HCT116 (cell line): ENCODE measurements around the gene ANKRD63. TPM values are rescaled to one million over a fixed set of nuclear protein-coding genes. Genes with fewer than 3 reads are reported as not detected.

Experiments
- ATAC-seq: fragments of 200-7000 bp; cut with Tn5 transposase; 2 replicates; pipeline ENCODE4 v1.9.1; 2020; ENCODE audit warnings: mild to moderate bottlenecking, moderate library complexity
- BruUV-seq: library from RNA; stranded (reverse); fragments of 400-500 nt; replicated peaks from 2 replicates; lab custom pipeline; 2021; lab: Mats Ljungman, UMichigan
- CTCF ChIA-PET: fragments of 300-600 bp; sonication (Branson Sonifier 250); formaldehyde crosslinking; loops from one replicate; lab custom pipeline; 2021; ENCODE audit warnings: antibody characterized with exemption; lab: Charles Lee
- POLR2A ChIA-PET: fragments of 300-600, 350-600 bp; sonication (Branson Sonifier 250); formaldehyde crosslinking; loops from one replicate; lab custom pipeline; 2021; ENCODE audit warnings: antibody characterized with exemption; lab: Charles Lee
- RAD21 ChIA-PET, 2 experiments: fragments of 300-600 bp; sonication (Branson Sonifier 250); formaldehyde crosslinking; loops; one replicate each; lab custom pipeline; 2023; ENCODE audit warnings: low total read pairs in 2 of 2; ENCODE audit not compliant: uncharacterized antibody in 2 of 2, unreplicated experiment in 2 of 2, low non-redundant PET in 1 of 2; lab: Charles Lee
- DNase-seq: peaks from one replicate; pipeline ENCODE4 v3.0.0-alpha.2; 2010; ENCODE audit warnings: low read depth, low spot score
- H2AFZ ChIP-seq: fragments of 200-600 bp; shearing (Covaris generic), sonication (generic); 2 replicates; pipeline ENCODE4 v1.6.1; 2017; ENCODE audit warnings: low read depth, mixed run types, mixed read lengths, antibody characterized with exemption, low read length; ENCODE audit not compliant: poor library complexity, severe bottlenecking
- H3K27ac ChIP-seq: 2 replicates; pipeline ENCODE4 v1.5.1; 2012; ENCODE audit warnings: low read depth, low read length
- H3K27me3 ChIP-seq: fragments of 200-600 bp; sonication (generic); 2 replicates; pipeline ENCODE4 v1.6.1; 2016; ENCODE audit warnings: mixed run types, low read length, mixed read lengths; ENCODE audit not compliant: insufficient read depth
- H3K36me3 ChIP-seq, 2 experiments: fragments of 200-500 bp in 1 of 2; fragments of 200-600 bp in 1 of 2; sonication (Bioruptor generic) in 1 of 2; sonication (generic) in 1 of 2; 2 replicates each; pipeline versions ENCODE4 v1.5.1 to v1.6.1; 2014 to 2016; ENCODE audit warnings: low read length in 2 of 2, inconsistent platforms in 1 of 2, mixed read lengths in 1 of 2, mixed run types in 1 of 2; ENCODE audit not compliant: insufficient read depth in 2 of 2, control insufficient read depth in 1 of 2
- H3K4me1 ChIP-seq, 2 experiments: fragments of 200-600 bp in 1 of 2; sonication (generic) in 1 of 2; 2 replicates each; pipeline versions ENCODE4 v1.5.1 to v1.6.1; 2012 to 2017; ENCODE audit warnings: low read length in 2 of 2, inconsistent platforms in 1 of 2, mild to moderate bottlenecking in 1 of 2, mixed read lengths in 1 of 2, mixed run types in 1 of 2, moderate library complexity in 1 of 2; ENCODE audit not compliant: insufficient read depth in 2 of 2, control insufficient read depth in 1 of 2
- H3K4me2 ChIP-seq: fragments of 200-600 bp; sonication (generic); 2 replicates; pipeline ENCODE4 v1.6.1; 2017; ENCODE audit warnings: mixed run types, low read length, mixed read lengths
- H3K4me3 ChIP-seq, 2 experiments: fragments of 200-600 bp in 1 of 2; sonication (generic) in 1 of 2; replicated peaks in 1 of 2; 2 replicates each; pipeline ENCODE4 v1.5.1; 2011 to 2016; ENCODE audit warnings: low read length in 2 of 2, control low read depth in 1 of 2, low read depth in 1 of 2, mild to moderate bottlenecking in 1 of 2, mixed read lengths in 1 of 2, mixed run types in 1 of 2
- H3K79me2 ChIP-seq: fragments of 200-600 bp; sonication (generic); 2 replicates; pipeline ENCODE4 v1.6.1; 2017; ENCODE audit warnings: mild to moderate bottlenecking, mixed run types, low read length, moderate library complexity, mixed read lengths; ENCODE audit not compliant: insufficient read depth
- H3K9ac ChIP-seq: fragments of 200-600 bp; sonication (generic); 2 replicates; pipeline ENCODE4 v1.6.1; 2016; ENCODE audit warnings: low read length, mixed read lengths
- H3K9me2 ChIP-seq: fragments of 200-600 bp; sonication (generic), shearing (Covaris generic); 2 replicates; pipeline ENCODE4 v1.6.1; 2017; ENCODE audit warnings: mixed run types, mild to moderate bottlenecking, moderate library complexity; ENCODE audit not compliant: insufficient read depth
- H3K9me3 ChIP-seq, 2 experiments: fragments of 200-500 bp in 1 of 2; fragments of 200-600 bp in 1 of 2; sonication (Bioruptor generic) in 1 of 2; sonication (generic) in 1 of 2; 2 replicates each; pipeline ENCODE4 v1.6.1; 2014 to 2017; ENCODE audit warnings: low read length in 2 of 2, mixed read lengths in 2 of 2, inconsistent platforms in 1 of 2, low read depth in 1 of 2, mild to moderate bottlenecking in 1 of 2, mixed run types in 1 of 2, moderate library complexity in 1 of 2; ENCODE audit not compliant: control insufficient read depth in 1 of 2, insufficient read depth in 1 of 2
- H4K20me1 ChIP-seq: fragments of 200-600 bp; sonication (generic), shearing (Covaris generic); 2 replicates; pipeline ENCODE4 v1.6.1; 2017; ENCODE audit warnings: mixed run types, mild to moderate bottlenecking, moderate library complexity; ENCODE audit not compliant: insufficient read depth
- EGR1 ChIP-seq: IDR thresholded peaks from 2 replicates; pipeline ENCODE4 v1.6.1; 2012; ENCODE audit warnings: low read depth
- EZH2 ChIP-seq: fragments of 200-600 bp; sonication (generic); IDR thresholded peaks from 2 replicates; pipeline ENCODE4 v1.6.1; 2017; ENCODE audit warnings: antibody characterized with exemption, mixed run types
- EZH2phosphoT487 ChIP-seq: fragments of 200-600 bp; IDR thresholded peaks from 2 replicates; pipeline ENCODE4 v1.6.1; 2018; ENCODE audit warnings: antibody characterized with exemption, borderline replicate concordance
- JUND ChIP-seq: IDR thresholded peaks from 2 replicates; pipeline ENCODE4 v1.6.1; 2012
- MAX ChIP-seq: IDR thresholded peaks from 2 replicates; pipeline ENCODE4 v1.6.1; 2012
- POLR2A ChIP-seq: IDR thresholded peaks from 2 replicates; pipeline ENCODE4 v1.7.0; 2011; ENCODE audit warnings: borderline replicate concordance; ENCODE audit not compliant: insufficient read depth, insufficient read length; ENCODE audit errors: extremely low read depth
- POLR2AphosphoS5 ChIP-seq: IDR thresholded peaks from 2 replicates; pipeline ENCODE4 v1.6.1; 2011; ENCODE audit warnings: mild to moderate bottlenecking, low read depth, low read length, moderate library complexity
- SRF ChIP-seq: IDR thresholded peaks from 2 replicates; pipeline ENCODE4 v1.6.1; 2012; ENCODE audit warnings: low read depth
- TCF7L2 ChIP-seq: IDR thresholded peaks from 2 replicates; pipeline ENCODE4 v1.7.0; 2011; ENCODE audit warnings: borderline replicate concordance, inconsistent platforms; ENCODE audit not compliant: insufficient read depth, insufficient read length; ENCODE audit errors: extremely low read depth
- intact Hi-C: fragments of 100-400 bp; cut with micrococcal nuclease; formaldehyde crosslinking; loops from 2 replicates; pipeline ENCODE4 v1.10.0; 2022
- total RNA-seq: library from RNA; stranded (reverse); gene quantifications from one replicate; pipeline ENCODE4 v1.2.1, GENCODE V29; 2021; ENCODE audit not compliant: unreplicated experiment

The ANKRD63 gene
- total RNA-seq, 1 experiment from 2014 or later, result 0.89 TPM

GRCh38 chr15:40286794-40287193, 3.9 kb upstream of the ANKRD63 start:
- H3K9me3 ChIP-seq, result no peaks in the 10 kb centered on the region
- RAD21 ChIA-PET, result no interaction called here

GRCh38 chr15:40286061-40286532, 3.2 kb upstream of the ANKRD63 start:
- Histone ChIP-seq H3K9me2 (no peaks in the 10 kb centered on the region), H3K79me2 (no peaks in the 10 kb centered on the region), H3K9ac (peak overlapping the region; percentile 44), H3K4me2 (peak overlapping the region; percentile 74), H4K20me1 (no peaks in the 10 kb centered on the region), H3K9me3 (no peaks in the 10 kb centered on the region), H3K36me3 (no peaks in the 10 kb centered on the region), H3K4me1 (peaks cover 55 to 74% of the 10 kb centered on the region in 2 experiments), H3K27me3 (no peaks in the 10 kb centered on the region), H2AFZ (no peak overlapping the region), H3K4me3 (no peak overlapping the region), H3K27ac (no peak overlapping the region)
- BruUV-seq, result no TSS peak
- DNase-seq (no peak), ATAC-seq (no peak)
- intact Hi-C loops, result no loop called here
- RAD21 ChIA-PET, result no interaction called here
- CTCF ChIA-PET, result interaction anchor here (0.8 to 2.0 kb wide), 7 partner anchors 11 to 241 kb away, joined by 3 to 11 read pairs (median 5); no protein-coding TSS in a partner anchor
- TF ChIP-seq MAX, result peak; percentile 39; the same call in 1 of the 2 replicates
- no peak for TF ChIP-seq TCF7L2
- POLR2A ChIA-PET, result no interaction called here

More at GRCh38 chr15:40286794-40287193, 3.9 kb upstream of the ANKRD63 start:
- intact Hi-C loops, result no loop called here
- H3K27ac ChIP-seq, result no peak overlapping the region
- no TSS peak for BruUV-seq
- H3K9ac ChIP-seq, result no peak overlapping the region
- ATAC-seq (no peak), DNase-seq (no peak)
- no peaks in the 10 kb centered on the region for H4K20me1 ChIP-seq
- peaks cover 59 to 81% of the 10 kb centered on the region in 2 experiments for H3K4me1 ChIP-seq
- no peak for TF ChIP-seq EZH2
- TF ChIP-seq POLR2A, result no peak
- TF ChIP-seq SRF, result no peak
- no peak for TF ChIP-seq EZH2phosphoT487
- TF ChIP-seq POLR2AphosphoS5, result no peak
- no peak for TF ChIP-seq EGR1
- TF ChIP-seq JUND, result no peak
- peak overlapping the region; percentile 74; the same call in 1 of the 2 replicates for H3K4me2 ChIP-seq
- H3K79me2 ChIP-seq, result no peaks in the 10 kb centered on the region
- H3K27me3 ChIP-seq, result no peaks in the 10 kb centered on the region
- ChIA-PET POLR2A (interaction anchor here (0.7 kb wide), 1 partner anchor 18 kb away, joined by 3 read pairs; no protein-coding TSS in a partner anchor), CTCF (interaction anchor here (1.6 kb wide), 1 partner anchor 70 kb away, joined by 5 read pairs; no protein-coding TSS in a partner anchor)
- H3K4me3 ChIP-seq, result no peak overlapping the region
- H3K9me2 ChIP-seq, result no peaks in the 10 kb centered on the region
- no peaks in the 10 kb centered on the region for H3K36me3 ChIP-seq
- no peak overlapping the region for H2AFZ ChIP-seq
